ENCODE results near the gene CD68. TPM values are rescaled to one million over a fixed set of nuclear protein-coding genes. Genes with fewer than 3 reads are reported as not detected.

Gene CD68
- total RNA-seq, 1 donor from 2014 or later = 1.2 TPM

- TF ChIP-seq CTCF (IDR thresholded peaks at IDR 0.05) = no peak
- Mint-ChIP-seq H3K27ac (ENCODE audit: unreplicated experiment) (no peak overlapping the region), H3K9me3 (ENCODE audit: low read depth) (no peaks in the 10 kb centered on the region), H3K36me3 (ENCODE audit: low read depth) (peaks cover 33% of the 10 kb centered on the region), H3K4me3 (ENCODE audit: unreplicated experiment) (no peak overlapping the region), H3K4me1 (ENCODE audit: low read depth) (peaks cover 21% of the 10 kb centered on the region), H3K27me3 (ENCODE audit: low read depth) (no peaks in the 10 kb centered on the region)
- no peak for DNase-seq (ENCODE audit: low spot score)
Observed at GRCh38 chr17:7606280-7606679, 26.8 kb downstream of the CD68 start.

- H3K27ac Mint-ChIP-seq (ENCODE audit: unreplicated experiment) = no peak overlapping the region
- DNase-seq (ENCODE audit: low spot score) = no peak
- H3K4me1 Mint-ChIP-seq (ENCODE audit: low read depth) = peaks cover 49% of the 10 kb centered on the region
- peaks cover 8% of the 10 kb centered on the region for H3K36me3 Mint-ChIP-seq (ENCODE audit: low read depth)
- no peaks in the 10 kb centered on the region for H3K9me3 Mint-ChIP-seq (ENCODE audit: low read depth)
- no peaks in the 10 kb centered on the region for H3K27me3 Mint-ChIP-seq (ENCODE audit: low read depth)
- TF ChIP-seq CTCF (IDR thresholded peaks at IDR 0.05) = no peak
- H3K4me3 Mint-ChIP-seq (ENCODE audit: unreplicated experiment) = no peak overlapping the region
Observed at GRCh38 chr17:7610641-7611040, 31.2 kb downstream of the CD68 start.

GRCh38 chr17:7611635-7612293 is 32.3 kb downstream of the CD68 start:
- H3K9me3 Mint-ChIP-seq (ENCODE audit: low read depth) = no peaks in the 10 kb centered on the region
- H3K27me3 Mint-ChIP-seq (ENCODE audit: low read depth) = no peaks in the 10 kb centered on the region
- H3K36me3 Mint-ChIP-seq (ENCODE audit: low read depth) = no peaks in the 10 kb centered on the region
- no peak for TF ChIP-seq CTCF (IDR thresholded peaks at IDR 0.05)
- H3K27ac Mint-ChIP-seq (ENCODE audit: unreplicated experiment) = peak overlapping the region; percentile 85
- DNase-seq (ENCODE audit: low spot score) = no peak
- H3K4me3 Mint-ChIP-seq (ENCODE audit: unreplicated experiment) = peak overlapping the region; percentile 83
- peaks cover 43% of the 10 kb centered on the region for H3K4me1 Mint-ChIP-seq (ENCODE audit: low read depth)

GRCh38 chr17:7612294-7612640 is 32.8 kb downstream of the CD68 start:
- Mint-ChIP-seq H3K4me1 (ENCODE audit: low read depth) (peaks cover 43% of the 10 kb centered on the region), H3K27ac (ENCODE audit: unreplicated experiment) (peak overlapping the region; percentile 85), H3K9me3 (ENCODE audit: low read depth) (no peaks in the 10 kb centered on the region), H3K36me3 (ENCODE audit: low read depth) (no peaks in the 10 kb centered on the region), H3K27me3 (ENCODE audit: low read depth) (no peaks in the 10 kb centered on the region), H3K4me3 (ENCODE audit: unreplicated experiment) (peak overlapping the region; percentile 83)
- DNase-seq (ENCODE audit: low spot score) = no peak
- no peak for TF ChIP-seq CTCF (IDR thresholded peaks at IDR 0.05)

GRCh38 chr17:7613769-7614424 is 34.5 kb downstream of the CD68 start:
- Mint-ChIP-seq H3K4me3 (ENCODE audit: unreplicated experiment) (peak overlapping the region; percentile 83), H3K27ac (ENCODE audit: unreplicated experiment) (peak overlapping the region; percentile 86), H3K27me3 (ENCODE audit: low read depth) (no peaks in the 10 kb centered on the region), H3K36me3 (ENCODE audit: low read depth) (no peaks in the 10 kb centered on the region), H3K4me1 (ENCODE audit: low read depth) (peaks cover 43% of the 10 kb centered on the region), H3K9me3 (ENCODE audit: low read depth) (no peaks in the 10 kb centered on the region)
- no peak for TF ChIP-seq CTCF (IDR thresholded peaks at IDR 0.05)
- DNase-seq (ENCODE audit: low spot score) = no peak

Measured in chondrocyte (in vitro differentiated cells).